ENCODE results near the gene OR4D9. TPM values are rescaled to one million over a fixed set of nuclear protein-coding genes. Genes with fewer than 3 reads are reported as not detected.

The OR4D9 gene
- total and polyA plus RNA-seq, 10 of the 15 experiments (the other 5 are each of a cell fraction or from before 2014, with no cell fraction given), result not detected

- ChIA-PET CTCF (interaction anchor here (0.9 to 2.9 kb wide), 4 partner anchors 11 to 52 kb away, joined by 3 to 11 read pairs (median 7); no protein-coding TSS in a partner anchor), SMC1A (ENCODE audit: uncharacterized antibody, unreplicated experiment) (interaction anchor here (1.0 to 2.1 kb wide), 4 partner anchors 9 to 55 kb away, joined by 3 to 8 read pairs (median 4); partner anchors contain the start of gene OSBP), RAD21 (ENCODE audit: unreplicated experiment) (interaction anchor here (1.0 to 2.5 kb wide), 5 partner anchors 22 to 108 kb away, joined by 4 to 9 read pairs (median 6); partner anchors contain the start of genes OSBP and PATL1), POLR2A (interaction anchor here (0.6 to 1.7 kb wide), 6 partner anchors 11 to 985 kb away, joined by 3 to 13 read pairs (median 6); partner anchors contain the start of genes OSBP and PATL1)
- H3K4me2 ChIP-seq (ENCODE audit: control insufficient read depth, insufficient read depth), result peak overlapping the region; percentile 84
- peak overlapping the region; percentile 73 for H3K27ac ChIP-seq (ENCODE audit: control insufficient read depth, insufficient read depth)
- peak overlapping the region; percentile 74 for H3K9ac ChIP-seq (ENCODE audit: control insufficient read depth, insufficient read depth, low read length)
- in situ Hi-C loops (cut with MboI), result no loop called here
- no peaks in the 10 kb centered on the region for H3K36me3 ChIP-seq (ENCODE audit: control insufficient read depth in 2 of 2, insufficient read depth in 2 of 2, low read length in 1 of 2)
- peak overlapping the region; percentile 59 for H3K4me3 ChIP-seq
- peaks cover 4% of the 10 kb centered on the region; the same call in 1 of the 2 replicates for H3K4me1 ChIP-seq (ENCODE audit: control insufficient read depth, insufficient read depth, low read length)
- DNase-seq (ENCODE audit: low read depth, low spot score), result peak; percentile 51
- H4K20me1 ChIP-seq (ENCODE audit: control insufficient read depth, insufficient read depth), result no peaks in the 10 kb centered on the region
- intact Hi-C loops (cut with micrococcal nuclease; ENCODE audit: unreplicated experiment), result loop anchor here (1.0 kb wide), 2 partner anchors 11 to 55 kb away; no protein-coding TSS in a partner anchor
- H3K79me2 ChIP-seq (ENCODE audit: control insufficient read depth, insufficient read depth, low read length), result no peaks in the 10 kb centered on the region
- ATAC-seq, result peak; percentile 56
- H3K9me3 ChIP-seq (replicated peaks; ENCODE audit: control insufficient read depth, insufficient read depth, low read length), result no peaks in the 10 kb centered on the region
- FAIRE-seq, result peak; percentile 13
- H3K27me3 ChIP-seq (replicated peaks in 1 of 2; ENCODE audit: control insufficient read depth in 2 of 2, insufficient read depth in 2 of 2, low read length in 1 of 2), result no peaks in the 10 kb centered on the region
- BruUV-seq (replicated peaks), result no TSS peak
- 3% methylated on average over 40 of the region's 40 CpGs for WGBS (ENCODE audit: insufficient coverage, insufficient replicate concordance, low lambda C conversion rate, missing lambda C conversion rate)
- peak overlapping the region; percentile 97 for H2AFZ ChIP-seq (ENCODE audit: control insufficient read depth, low read depth, low read length)
- peak; percentile 66; the same call in 1 of the 2 replicates for TF ChIP-seq TCF12 (IDR thresholded peaks at IDR 0.05; ENCODE audit: low read depth, low read length)
- TF ChIP-seq SKIL (IDR thresholded peaks at IDR 0.05; ENCODE audit: low read depth, poor library complexity, severe bottlenecking), result no peak
- no peak for TF ChIP-seq ESRRA (IDR thresholded peaks at IDR 0.05; ENCODE audit: low read length)
- no peak for TF ChIP-seq PAX8 (IDR thresholded peaks at IDR 0.05)
- no peak for TF ChIP-seq SMAD5 (IDR thresholded peaks at IDR 0.05; ENCODE audit: low read depth)
- TF ChIP-seq MXI1 (IDR thresholded peaks at IDR 0.05; ENCODE audit: low read depth, low read length), result peak; percentile 70
- no peak; the same call in 1 of the 2 replicates for TF ChIP-seq BACH1 (IDR thresholded peaks at IDR 0.05; ENCODE audit: borderline replicate concordance)
- peak; percentile 80 for TF ChIP-seq PKNOX1 (IDR thresholded peaks at IDR 0.05)
- TF ChIP-seq MTA3 (IDR thresholded peaks at IDR 0.05; ENCODE audit: borderline replicate concordance, low read length), result no peak; the same call in 1 of the 2 replicates
- no peak for TF ChIP-seq RAD21 (IDR thresholded peaks at IDR 0.05; ENCODE audit: insufficient read depth, low read depth, low read length)
- TF ChIP-seq SMARCA5 (IDR thresholded peaks at IDR 0.05), result no peak
- no peak for TF ChIP-seq ZBED1 (IDR thresholded peaks at IDR 0.05; ENCODE audit: borderline replicate concordance)
- no peak for TF ChIP-seq HCFC1 (IDR thresholded peaks at IDR 0.05; ENCODE audit: low read length)
- 0 out of 2 replicates have a peak, but pooled peaks have one; percentile 30 for TF ChIP-seq NKRF (conservative IDR thresholded peaks at IDR 0.05)
- no peak for TF ChIP-seq EP300 (IDR thresholded peaks at IDR 0.05; ENCODE audit: borderline replicate concordance in 1 of 2, control insufficient read depth in 1 of 2, low read depth in 2 of 2, low read length in 2 of 2)
- TF ChIP-seq TCF3 (IDR thresholded peaks at IDR 0.05; ENCODE audit: borderline replicate concordance, insufficient read depth, low read depth, low read length), result 0 out of 2 replicates have a peak, but pooled peaks have one; percentile 3
Observed at GRCh38 chr11:59560702-59561473, 49.5 kb downstream of the OR4D9 start.

All from GM12878 (cell line).